GM21737 (cell line): ENCODE results near the gene CMSS1.

Experiments
- ATAC-seq: cut with Tn5 transposase; IDR thresholded peaks from one replicate; pipeline ENCODE4 v1.9.1; 2021; ENCODE audit warnings: mild to moderate bottlenecking, moderate library complexity; ENCODE audit not compliant: unreplicated experiment

The CMSS1 gene

DNA sequence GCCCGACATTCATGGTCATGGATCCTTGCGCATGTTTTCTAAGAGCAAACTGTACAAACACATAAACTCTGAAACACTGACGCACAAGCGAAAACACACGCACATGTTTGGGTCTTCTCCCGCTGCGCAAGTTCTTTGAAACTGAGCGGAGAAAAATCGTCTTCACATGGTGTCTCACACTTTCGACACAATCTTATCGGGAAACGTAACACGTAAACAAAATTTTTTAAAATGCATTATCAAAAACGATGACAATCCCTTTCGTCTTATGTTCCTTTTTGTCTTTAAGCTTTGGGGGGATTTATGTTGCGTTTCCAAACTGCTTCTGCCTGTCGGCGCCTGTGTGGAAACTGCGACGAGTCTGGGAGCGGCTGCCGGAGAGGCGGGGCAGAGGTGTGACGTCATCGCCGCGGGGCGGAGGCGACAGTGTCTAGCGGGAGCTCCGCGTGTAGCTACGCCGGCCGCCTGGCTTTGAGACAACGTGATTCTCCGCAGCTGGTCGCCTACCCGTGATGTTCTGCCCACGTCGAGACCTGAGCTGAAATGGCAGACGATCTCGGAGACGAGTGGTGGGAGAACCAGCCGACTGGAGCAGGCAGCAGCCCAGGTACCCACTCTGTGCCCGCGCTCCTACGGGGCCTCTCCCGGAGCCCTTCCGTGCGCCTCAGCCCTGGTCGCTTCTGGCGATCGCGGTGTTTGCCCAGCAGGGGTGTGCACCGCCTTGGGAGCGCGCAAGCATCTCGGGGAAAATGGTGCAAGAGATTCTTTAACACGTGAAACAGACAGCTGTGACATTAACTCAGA lies at the start of gene CMSS1:
TSS of gene CMSS1 (plus strand) at position 426 of the 804 bp plus-strand sequence.
- ATAC-seq = peak; percentile 98

DNA sequence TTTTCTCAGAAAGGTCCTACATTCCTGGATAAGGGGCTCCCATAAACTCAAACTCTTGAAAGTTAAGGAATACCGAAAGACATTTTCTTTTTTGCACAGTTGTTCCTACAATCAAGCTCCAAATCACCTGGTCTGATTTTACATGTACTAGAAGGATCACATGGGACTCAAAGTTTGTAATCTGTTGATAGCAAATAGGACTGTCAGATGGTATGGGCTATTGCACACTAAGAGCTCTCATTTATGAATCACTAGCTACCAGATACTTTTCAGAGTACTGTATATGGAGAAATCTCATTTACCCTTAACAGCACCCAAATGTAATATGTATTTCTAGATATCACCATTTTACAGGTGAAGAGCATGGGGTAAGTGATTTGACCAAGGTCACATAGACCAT lies 49.5 kb upstream of the CMSS1 start:
- no peak for ATAC-seq

DNA sequence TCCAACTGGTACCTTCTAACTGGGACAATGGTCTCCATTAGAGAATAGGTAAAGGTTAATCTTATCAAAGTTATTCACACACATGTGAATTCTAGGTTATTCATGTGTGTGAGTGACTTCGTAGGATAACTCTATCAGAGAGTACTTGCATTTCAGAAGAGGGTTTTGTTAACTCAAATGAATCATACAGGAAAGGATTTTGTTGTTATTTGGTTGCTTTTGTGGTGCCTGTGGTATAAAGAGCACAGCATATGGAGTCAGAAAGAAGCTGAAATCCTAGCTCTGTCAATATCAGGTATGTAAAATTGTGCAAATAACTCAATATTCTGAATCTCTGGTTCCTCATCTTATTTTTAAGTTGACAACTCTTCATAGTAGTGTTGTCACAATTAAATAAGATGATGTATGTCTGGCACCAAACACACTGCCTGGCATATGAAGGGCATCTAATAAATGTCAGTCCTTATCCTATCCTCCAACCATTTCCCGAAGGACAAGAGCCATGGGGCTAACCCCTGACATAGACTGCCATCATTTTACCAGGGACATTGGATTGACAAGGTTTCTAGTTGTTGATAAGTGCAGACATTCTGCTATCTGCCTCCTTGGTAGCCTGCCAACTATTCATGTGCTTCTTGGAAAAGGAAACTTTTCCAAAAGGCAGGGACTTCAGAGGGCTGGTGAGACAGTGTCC lies 48.7 kb upstream of the CMSS1 start:
- ATAC-seq = no peak

DNA sequence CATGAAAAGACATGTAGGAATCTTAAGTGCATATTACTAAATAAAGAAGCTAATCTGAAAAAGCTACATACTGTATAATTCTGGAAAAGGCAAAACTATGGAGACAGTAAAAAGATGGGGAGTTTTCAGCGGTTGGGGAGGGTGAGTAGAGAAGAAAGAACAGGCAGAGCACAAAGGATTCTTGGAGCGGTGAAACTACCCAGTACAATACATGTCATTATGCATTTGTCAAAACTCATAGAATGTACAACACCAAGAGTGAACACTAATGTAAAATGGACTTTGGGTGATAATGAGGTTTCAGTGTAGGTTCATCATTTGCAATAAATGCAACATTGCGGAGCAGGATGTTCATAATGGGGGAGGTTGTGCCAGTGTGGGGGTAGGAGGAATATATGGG lies 45.5 kb upstream of the CMSS1 start:
- ATAC-seq = no peak

GRCh38 chr3:99772671-99773070 lies 45.0 kb upstream of the CMSS1 start:
- no peak for ATAC-seq

DNA sequence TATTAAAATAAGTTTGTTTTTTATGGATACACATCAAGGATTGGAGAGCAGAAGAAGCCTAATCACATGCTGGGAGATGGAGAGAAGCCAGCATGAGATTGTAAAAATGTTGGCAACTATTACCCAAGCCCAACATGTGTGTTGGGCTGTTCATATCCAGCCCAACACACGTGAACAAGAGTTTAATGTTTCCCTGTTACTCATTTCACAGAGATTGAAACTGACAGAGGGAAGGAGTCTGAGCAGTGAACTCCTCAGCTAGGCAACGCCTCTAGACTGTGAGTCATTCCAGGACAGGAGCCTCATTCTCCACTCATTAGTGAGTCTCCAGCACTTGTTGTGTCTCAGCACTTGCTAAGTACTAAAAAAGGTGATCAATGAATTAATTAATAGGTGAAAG lies 43.2 kb upstream of the CMSS1 start:
- ATAC-seq = no peak

DNA sequence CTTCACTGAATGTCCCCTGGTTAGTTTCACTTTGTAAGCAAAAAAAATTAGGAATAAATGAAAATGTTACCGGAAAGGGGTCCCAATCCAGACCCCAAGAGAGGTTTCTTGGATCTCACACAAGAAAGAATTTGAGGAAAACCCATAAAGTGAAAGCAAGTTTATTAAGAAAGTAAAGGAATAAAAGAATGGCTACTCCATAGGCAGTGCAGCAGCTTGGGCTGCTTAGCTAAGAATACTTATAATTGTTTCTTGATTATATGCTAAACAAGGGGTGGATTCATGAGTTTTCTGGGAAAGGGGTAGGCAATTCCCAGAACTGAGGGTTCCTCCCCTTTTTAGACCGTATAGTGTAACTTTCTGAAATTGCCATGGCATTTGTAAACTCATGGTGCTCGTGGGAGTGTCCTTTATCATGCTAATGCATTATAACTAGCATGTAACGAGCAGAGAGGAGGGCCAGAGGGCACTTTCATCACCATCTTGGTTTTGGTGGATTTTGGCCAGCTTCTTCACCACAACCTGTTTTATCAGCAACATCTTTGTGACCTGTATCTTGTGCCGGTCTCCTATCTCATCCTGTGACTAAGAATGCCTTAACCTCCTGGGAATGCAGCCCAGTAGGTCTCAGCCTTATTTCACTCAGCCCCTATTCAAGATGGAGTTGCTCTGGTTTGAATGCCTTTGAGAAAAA lies 41.0 kb upstream of the CMSS1 start:
- ATAC-seq = no peak

DNA sequence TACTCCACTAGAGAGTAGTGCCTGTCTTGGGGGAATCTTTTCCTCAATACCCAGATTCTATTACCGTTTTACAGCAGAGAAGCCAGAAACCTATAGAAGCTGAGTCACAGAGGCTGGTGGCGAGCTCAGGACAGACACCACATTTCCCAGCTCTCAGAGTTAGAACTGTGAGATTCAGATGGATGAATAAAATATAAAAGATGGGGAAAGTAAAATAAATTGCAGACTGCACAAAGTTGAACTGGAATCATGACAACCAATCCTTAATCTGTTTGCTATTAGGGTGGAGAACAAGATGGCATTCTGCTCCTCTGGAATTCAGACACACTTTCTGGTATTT lies 40.5 kb upstream of the CMSS1 start:
- ATAC-seq = no peak

GRCh38 chr3:99777708-99778107 lies 40.0 kb upstream of the CMSS1 start:
- ATAC-seq = no peak

DNA sequence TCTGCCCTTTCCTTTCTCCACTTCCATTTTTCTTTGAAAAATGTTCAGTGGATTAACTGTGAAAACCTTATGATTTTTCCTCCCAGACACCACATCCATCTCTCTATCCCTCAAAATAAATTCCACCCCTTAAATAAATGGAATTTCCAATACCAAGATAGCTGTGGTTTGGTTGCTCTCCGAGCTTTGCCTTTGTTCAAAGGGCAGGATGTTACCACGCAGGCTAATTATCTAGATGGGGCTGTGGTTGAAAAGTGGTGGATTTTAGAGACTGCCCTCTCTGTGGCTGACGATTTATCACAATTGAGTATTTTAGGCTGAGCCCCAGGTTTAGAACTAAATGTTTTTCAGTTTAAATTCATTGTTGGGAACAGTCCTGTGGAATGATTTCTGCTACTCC lies 36.9 kb upstream of the CMSS1 start:
- no peak for ATAC-seq

- ATAC-seq = no peak
Observed at GRCh38 chr3:99781761-99782160, 35.9 kb upstream of the CMSS1 start.

- no peak for ATAC-seq
Observed at GRCh38 chr3:99783011-99783573, 34.6 kb upstream of the CMSS1 start.

DNA sequence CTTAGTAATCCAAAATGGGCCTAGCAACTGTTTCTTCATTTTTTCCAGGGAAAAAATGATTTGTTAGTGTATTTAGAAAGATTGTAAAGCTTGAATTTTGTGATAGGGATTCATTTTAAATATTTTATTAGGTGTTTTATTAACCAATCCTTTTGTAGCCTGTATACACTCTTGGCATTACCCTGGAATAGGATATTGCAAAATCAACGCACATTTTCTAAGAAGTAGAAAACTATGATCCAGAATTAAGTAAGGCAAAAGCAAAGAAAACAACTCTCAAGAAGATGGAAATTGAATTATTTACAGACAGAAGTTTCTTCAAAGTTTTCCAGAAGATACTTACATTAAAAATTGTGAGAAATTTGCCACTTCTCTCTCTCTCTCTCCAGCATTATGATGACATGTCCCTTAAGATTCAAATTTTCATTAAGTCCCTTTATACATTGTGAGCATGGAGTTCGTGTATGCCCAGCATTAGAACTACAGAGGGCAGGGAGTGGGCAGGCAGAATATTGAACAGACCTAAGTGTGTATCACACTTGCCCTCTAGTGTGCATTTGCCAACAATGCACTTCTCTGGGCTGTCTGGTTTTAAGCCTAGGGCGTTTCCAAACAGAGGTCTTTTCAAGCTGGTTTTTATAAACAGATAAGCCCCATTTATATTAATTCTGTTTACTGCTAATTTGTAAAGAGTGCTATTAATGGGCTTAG lies 28.5 kb upstream of the CMSS1 start:
- ATAC-seq = peak; percentile 86

DNA sequence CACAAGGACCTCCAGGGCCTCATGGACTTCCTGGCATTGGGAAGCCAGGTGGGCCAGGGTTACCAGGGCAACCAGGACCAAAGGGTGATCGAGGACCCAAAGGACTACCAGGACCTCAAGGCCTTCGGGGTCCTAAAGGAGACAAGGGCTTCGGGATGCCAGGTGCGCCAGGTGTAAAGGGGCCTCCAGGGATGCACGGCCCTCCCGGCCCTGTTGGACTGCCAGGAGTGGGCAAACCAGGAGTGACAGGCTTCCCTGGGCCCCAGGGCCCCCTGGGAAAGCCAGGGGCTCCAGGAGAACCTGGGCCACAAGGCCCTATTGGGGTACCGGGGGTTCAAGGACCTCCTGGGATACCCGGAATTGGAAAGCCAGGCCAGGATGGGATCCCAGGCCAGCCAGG lies 23.2 kb upstream of the CMSS1 start:
- ATAC-seq = no peak

DNA sequence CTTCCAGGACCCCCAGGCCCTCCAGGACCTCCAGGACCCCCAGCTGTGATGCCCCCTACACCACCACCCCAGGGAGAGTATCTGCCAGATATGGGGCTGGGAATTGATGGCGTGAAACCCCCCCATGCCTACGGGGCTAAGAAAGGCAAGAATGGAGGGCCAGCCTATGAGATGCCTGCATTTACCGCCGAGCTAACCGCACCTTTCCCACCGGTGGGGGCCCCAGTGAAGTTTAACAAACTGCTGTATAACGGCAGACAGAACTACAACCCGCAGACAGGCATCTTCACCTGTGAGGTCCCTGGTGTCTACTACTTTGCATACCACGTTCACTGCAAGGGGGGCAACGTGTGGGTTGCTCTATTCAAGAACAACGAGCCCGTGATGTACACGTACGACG lies 22.1 kb upstream of the CMSS1 start:
- no peak for ATAC-seq

GRCh38 chr3:99799422-99799821 lies 18.2 kb upstream of the CMSS1 start:
- no peak for ATAC-seq

DNA sequence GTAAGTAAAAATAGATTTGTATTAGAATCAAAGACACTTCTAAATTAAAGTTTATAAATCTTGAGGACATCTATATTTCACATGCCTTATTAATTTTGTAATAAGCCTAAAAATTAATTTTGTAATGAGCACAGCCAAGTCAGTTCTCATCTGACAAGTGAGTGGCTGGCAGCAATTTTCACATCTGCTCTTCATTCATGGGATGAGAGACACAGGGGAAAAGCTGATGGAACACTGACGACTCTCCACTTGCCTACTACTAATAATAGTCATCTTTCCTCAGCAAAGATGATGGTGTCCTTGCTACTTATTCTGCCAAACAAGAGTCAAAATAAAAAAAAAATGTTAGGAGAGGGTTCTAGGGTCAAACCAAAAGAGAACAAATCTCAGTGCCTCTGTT lies 14.4 kb upstream of the CMSS1 start:
- no peak for ATAC-seq

GRCh38 chr3:99805160-99805559 lies 12.5 kb upstream of the CMSS1 start:
- ATAC-seq = no peak

- no peak for ATAC-seq
Observed at GRCh38 chr3:99808163-99808794, 9.4 kb upstream of the CMSS1 start.

- no peak for ATAC-seq
Observed at GRCh38 chr3:99809565-99809964, 8.1 kb upstream of the CMSS1 start.

GRCh38 chr3:99810403-99810802 lies 7.3 kb upstream of the CMSS1 start:
- ATAC-seq = no peak
